ENCODE data around the gene YIPF2.

DNA sequence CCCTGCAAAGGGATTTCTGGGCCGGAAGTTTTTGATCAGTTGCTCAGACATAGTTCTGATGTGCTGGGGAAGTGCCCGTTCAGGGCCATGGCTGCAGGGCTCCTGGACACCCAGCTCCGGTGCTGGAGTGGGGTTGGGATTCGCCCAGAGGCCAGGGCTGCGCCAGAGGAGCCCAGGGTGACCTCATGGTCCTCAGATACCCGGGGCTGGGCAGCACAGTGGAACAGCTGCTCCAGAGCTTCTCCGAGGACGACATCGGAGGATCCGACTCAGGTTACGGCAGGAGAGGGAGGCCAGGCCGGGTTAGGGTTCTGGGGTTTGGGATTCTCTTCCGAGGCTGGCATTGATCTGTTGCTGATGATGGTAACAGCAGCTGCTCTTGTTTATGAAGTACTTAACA is 36.2 kb downstream of the YIPF2 start:
- TF ChIP-seq EZH2phosphoT487 (IDR thresholded peaks at IDR 0.05; ENCODE audit: borderline replicate concordance, low read length) (no peak), EZH2 (IDR thresholded peaks at IDR 0.05; ENCODE audit: low read length, unreplicated experiment) (no peak)
- TF ChIP-seq, protein P1, sequence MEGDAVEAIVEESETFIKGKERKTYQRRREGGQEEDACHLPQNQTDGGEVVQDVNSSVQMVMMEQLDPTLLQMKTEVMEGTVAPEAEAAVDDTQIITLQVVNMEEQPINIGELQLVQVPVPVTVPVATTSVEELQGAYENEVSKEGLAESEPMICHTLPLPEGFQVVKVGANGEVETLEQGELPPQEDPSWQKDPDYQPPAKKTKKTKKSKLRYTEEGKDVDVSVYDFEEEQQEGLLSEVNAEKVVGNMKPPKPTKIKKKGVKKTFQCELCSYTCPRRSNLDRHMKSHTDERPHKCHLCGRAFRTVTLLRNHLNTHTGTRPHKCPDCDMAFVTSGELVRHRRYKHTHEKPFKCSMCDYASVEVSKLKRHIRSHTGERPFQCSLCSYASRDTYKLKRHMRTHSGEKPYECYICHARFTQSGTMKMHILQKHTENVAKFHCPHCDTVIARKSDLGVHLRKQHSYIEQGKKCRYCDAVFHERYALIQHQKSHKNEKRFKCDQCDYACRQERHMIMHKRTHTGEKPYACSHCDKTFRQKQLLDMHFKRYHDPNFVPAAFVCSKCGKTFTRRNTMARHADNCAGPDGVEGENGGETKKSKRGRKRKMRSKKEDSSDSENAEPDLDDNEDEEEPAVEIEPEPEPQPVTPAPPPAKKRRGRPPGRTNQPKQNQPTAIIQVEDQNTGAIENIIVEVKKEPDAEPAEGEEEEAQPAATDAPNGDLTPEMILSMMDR (conservative IDR thresholded peaks at IDR 0.05; ENCODE audit: low read depth, low read length) = no peak

All from PC-3 (cell line).